K562 (cell line): ENCODE measurements around the gene WDFY2. TPM values are rescaled to one million over a fixed set of nuclear protein-coding genes. Genes with fewer than 3 reads are reported as not detected.

Experiments used
- CBFA2T3 ChIP-seq: fragments of 450-650 bp; IDR thresholded peaks from 2 replicates; pipeline ENCODE4 v1.6.1; 2017
- DNMT1 ChIP-seq: fragments of 450-650 bp; IDR thresholded peaks from 2 replicates; pipeline ENCODE4 v1.6.1; 2016; ENCODE audit warnings: antibody characterized with exemption, mild to moderate bottlenecking
- GABPB1 ChIP-seq: sonication (generic); formaldehyde crosslinking; IDR thresholded peaks from 2 replicates; pipeline ENCODE4 v1.8.0; 2022; ENCODE audit warnings: mild to moderate bottlenecking, missing genetic modification reagents
- PHF8 ChIP-seq: fragments of 200-600 bp; sonication (generic); IDR thresholded peaks from 2 replicates; pipeline ENCODE4 v1.6.1; 2012; ENCODE audit warnings: mixed run types, mild to moderate bottlenecking, inconsistent platforms, low read length, moderate library complexity, borderline replicate concordance
- POLR2A ChIP-seq: fragments of 450-650 bp; conservative IDR thresholded peaks from 2 replicates; pipeline ENCODE4 v1.6.1; 2016
- POLR2AphosphoS2 ChIP-seq: IDR thresholded peaks from 2 replicates; pipeline ENCODE4 v1.6.1; 2012; ENCODE audit warnings: low read length, improper control_type of control experiment
- PRPF4 ChIP-seq: fragments of 200-400 bp; formaldehyde crosslinking; IDR thresholded peaks from one replicate; pipeline ENCODE4 v1.6.1; 2017; ENCODE audit warnings: low read length, low read depth, mild to moderate bottlenecking; ENCODE audit not compliant: insufficient read depth, poor library complexity, severe bottlenecking
- TEAD2 ChIP-seq: fragments of 450-650 bp; IDR thresholded peaks from 2 replicates; pipeline ENCODE4 v1.6.1; 2016; ENCODE audit warnings: missing genetic modification characterization, control low read depth, missing compliant biosample characterization
- ZNF717 ChIP-seq: fragments of 250-450 bp; sonication (Bioruptor Pico); IDR thresholded peaks from 2 replicates; pipeline ENCODE4 v1.5.0; 2021
- polyA plus RNA-seq, 8 experiments: library from polyadenylated mRNA; depleted of rRNA in 4 of 8; stranded (reverse) in 5 of 8; unstranded in 3 of 8; fragments of >200 nt; fragmentation: Nextera tagmentation in 2 of 8; fragmentation: Illumina TruSeq in 1 of 8; extraction: Ambion mirVana in 2 of 8; extraction: Trizol in 1 of 8; gene quantifications; 2 replicates each; pipeline versions ENCODE4 v1.2.1 to v1.2.3, GENCODE V29; 2011 to 2014; ENCODE audit warnings: inconsistent platforms in 1 of 8, missing spikeins in 1 of 8
- total RNA-seq, 7 experiments: library from RNA; depleted of rRNA in 6 of 7; stranded (reverse); fragments of >200 nt in 6 of 7; fragmentation: Illumina TruSeq in 2 of 7; extraction: Trizol in 2 of 7; gene quantifications; 2 replicates each; pipeline versions ENCODE4 v1.2.1 to v1.2.3, GENCODE V29; 2011 to 2021; ENCODE audit warnings: low replicate concordance in 1 of 7
- TF ChIP-seq, protein P1 (sequence below), 2 experiments: fragments of 450-650 bp in 1 of 2; IDR thresholded peaks; 2 replicates each; pipeline ENCODE4 v1.6.1; 2011 to 2017; ENCODE audit warnings: low read depth in 2 of 2, antibody characterized with exemption in 1 of 2, borderline replicate concordance in 1 of 2, low read length in 1 of 2, mild to moderate bottlenecking in 1 of 2, mixed read lengths in 1 of 2; ENCODE audit not compliant: control insufficient read depth in 1 of 2
- TF ChIP-seq, protein P2 (sequence below): fragments of 250-450 bp; sonication (Bioruptor Pico); IDR thresholded peaks from 2 replicates; pipeline ENCODE4 v1.8.0; 2021; ENCODE audit warnings: moderate library complexity, mild to moderate bottlenecking, inconsistent platforms
- TF ChIP-seq, protein P3 (sequence below): fragments of 250-450 bp; sonication (Bioruptor Pico); IDR thresholded peaks from 2 replicates; pipeline ENCODE4 v1.4.0; 2020

Gene WDFY2
- total and polyA plus RNA-seq, 9 of the 15 experiments (the other 6 are each of a cell fraction or from before 2014, with no cell fraction given) = 0.66 to 6.4 (median 4.4) TPM

DNA sequence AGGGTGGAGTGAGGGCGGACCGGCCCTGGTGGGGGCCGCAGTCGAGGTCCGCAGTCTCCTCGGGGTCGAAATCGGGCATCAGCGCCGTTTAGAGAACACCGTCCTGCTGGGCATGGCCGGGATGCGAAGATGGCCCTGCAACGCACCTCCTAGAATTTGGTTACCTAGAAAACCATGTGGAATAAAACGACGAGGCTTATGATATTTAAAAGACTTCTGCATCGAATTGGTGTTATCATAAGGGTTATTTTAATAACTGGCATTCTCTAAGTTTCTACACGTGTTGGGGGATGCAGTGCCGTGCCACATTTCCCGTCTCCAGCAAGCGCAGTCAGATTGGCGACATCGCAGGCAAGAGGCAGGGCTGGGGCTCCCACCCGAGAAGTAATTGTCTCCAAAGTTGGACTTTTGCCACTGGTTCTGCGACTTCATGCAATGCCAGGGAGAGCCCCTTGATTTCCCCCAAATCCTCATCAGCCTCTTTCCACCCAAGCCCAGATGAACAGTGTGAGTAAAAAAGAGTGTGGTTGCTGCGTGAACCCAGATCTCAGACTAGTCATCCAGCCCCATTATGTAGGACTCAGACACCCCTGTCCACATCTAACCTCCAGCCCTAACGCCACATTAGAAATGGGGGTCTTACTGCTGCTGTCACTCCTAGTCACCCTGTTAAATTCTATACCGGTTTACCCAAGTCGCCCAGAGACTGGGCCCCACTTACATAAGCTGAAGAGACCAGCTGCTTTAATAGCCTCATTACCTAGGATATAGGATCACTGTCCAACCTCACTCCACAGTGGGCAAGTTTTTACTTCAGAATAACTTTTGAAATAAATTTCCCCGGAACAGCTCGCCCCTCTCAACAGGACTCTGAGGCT lies 220.3 kb downstream of the WDFY2 start (continued):
- TF ChIP-seq, protein P1, sequence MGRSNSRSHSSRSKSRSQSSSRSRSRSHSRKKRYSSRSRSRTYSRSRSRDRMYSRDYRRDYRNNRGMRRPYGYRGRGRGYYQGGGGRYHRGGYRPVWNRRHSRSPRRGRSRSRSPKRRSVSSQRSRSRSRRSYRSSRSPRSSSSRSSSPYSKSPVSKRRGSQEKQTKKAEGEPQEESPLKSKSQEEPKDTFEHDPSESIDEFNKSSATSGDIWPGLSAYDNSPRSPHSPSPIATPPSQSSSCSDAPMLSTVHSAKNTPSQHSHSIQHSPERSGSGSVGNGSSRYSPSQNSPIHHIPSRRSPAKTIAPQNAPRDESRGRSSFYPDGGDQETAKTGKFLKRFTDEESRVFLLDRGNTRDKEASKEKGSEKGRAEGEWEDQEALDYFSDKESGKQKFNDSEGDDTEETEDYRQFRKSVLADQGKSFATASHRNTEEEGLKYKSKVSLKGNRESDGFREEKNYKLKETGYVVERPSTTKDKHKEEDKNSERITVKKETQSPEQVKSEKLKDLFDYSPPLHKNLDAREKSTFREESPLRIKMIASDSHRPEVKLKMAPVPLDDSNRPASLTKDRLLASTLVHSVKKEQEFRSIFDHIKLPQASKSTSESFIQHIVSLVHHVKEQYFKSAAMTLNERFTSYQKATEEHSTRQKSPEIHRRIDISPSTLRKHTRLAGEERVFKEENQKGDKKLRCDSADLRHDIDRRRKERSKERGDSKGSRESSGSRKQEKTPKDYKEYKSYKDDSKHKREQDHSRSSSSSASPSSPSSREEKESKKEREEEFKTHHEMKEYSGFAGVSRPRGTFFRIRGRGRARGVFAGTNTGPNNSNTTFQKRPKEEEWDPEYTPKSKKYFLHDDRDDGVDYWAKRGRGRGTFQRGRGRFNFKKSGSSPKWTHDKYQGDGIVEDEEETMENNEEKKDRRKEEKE (IDR thresholded peaks at IDR 0.05; ENCODE audit: borderline replicate concordance in 1 of 2, control insufficient read depth in 1 of 2, low read depth in 2 of 2, low read length in 1 of 2) = no peak
- no peak for TF ChIP-seq GABPB1 (CRISPR knock-in tag)
- TF ChIP-seq PHF8 = peak; percentile 51; the same call in 1 of the 2 replicates
- TF ChIP-seq POLR2AphosphoS2 = no peak
- no peak for TF ChIP-seq ZNF717 (CRISPR knock-in tag)
- TF ChIP-seq DNMT1 = no peak
- TF ChIP-seq PRPF4 = no peak
- no peak for TF ChIP-seq CBFA2T3
- TF ChIP-seq, protein P2, sequence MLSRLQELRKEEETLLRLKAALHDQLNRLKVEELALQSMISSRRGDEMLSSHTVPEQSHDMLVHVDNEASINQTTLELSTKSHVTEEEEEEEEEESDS (CRISPR knock-in tag) = no peak
- TF ChIP-seq, protein P3, sequence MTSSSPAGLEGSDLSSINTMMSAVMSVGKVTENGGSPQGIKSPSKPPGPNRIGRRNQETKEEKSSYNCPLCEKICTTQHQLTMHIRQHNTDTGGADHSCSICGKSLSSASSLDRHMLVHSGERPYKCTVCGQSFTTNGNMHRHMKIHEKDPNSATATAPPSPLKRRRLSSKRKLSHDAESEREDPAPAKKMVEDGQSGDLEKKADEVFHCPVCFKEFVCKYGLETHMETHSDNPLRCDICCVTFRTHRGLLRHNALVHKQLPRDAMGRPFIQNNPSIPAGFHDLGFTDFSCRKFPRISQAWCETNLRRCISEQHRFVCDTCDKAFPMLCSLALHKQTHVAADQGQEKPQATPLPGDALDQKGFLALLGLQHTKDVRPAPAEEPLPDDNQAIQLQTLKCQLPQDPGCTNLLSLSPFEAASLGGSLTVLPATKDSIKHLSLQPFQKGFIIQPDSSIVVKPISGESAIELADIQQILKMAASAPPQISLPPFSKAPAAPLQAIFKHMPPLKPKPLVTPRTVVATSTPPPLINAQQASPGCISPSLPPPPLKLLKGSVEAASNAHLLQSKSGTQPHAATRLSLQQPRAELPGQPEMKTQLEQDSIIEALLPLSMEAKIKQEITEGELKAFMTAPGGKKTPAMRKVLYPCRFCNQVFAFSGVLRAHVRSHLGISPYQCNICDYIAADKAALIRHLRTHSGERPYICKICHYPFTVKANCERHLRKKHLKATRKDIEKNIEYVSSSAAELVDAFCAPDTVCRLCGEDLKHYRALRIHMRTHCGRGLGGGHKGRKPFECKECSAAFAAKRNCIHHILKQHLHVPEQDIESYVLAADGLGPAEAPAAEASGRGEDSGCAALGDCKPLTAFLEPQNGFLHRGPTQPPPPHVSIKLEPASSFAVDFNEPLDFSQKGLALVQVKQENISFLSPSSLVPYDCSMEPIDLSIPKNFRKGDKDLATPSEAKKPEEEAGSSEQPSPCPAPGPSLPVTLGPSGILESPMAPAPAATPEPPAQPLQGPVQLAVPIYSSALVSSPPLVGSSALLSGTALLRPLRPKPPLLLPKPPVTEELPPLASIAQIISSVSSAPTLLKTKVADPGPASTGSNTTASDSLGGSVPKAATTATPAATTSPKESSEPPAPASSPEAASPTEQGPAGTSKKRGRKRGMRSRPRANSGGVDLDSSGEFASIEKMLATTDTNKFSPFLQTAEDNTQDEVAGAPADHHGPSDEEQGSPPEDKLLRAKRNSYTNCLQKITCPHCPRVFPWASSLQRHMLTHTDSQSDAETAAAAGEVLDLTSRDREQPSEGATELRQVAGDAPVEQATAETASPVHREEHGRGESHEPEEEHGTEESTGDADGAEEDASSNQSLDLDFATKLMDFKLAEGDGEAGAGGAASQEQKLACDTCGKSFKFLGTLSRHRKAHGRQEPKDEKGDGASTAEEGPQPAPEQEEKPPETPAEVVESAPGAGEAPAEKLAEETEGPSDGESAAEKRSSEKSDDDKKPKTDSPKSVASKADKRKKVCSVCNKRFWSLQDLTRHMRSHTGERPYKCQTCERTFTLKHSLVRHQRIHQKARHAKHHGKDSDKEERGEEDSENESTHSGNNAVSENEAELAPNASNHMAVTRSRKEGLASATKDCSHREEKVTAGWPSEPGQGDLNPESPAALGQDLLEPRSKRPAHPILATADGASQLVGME (CRISPR knock-in tag) = no peak
- TF ChIP-seq TEAD2 = no peak
- peak; percentile 60; the same call in 1 of the 2 replicates for TF ChIP-seq POLR2A
